Stimulated activated CD4-positive, alpha-beta T cell treated with anti-CD3 and anti-CD28 coated beads, Interleukin-4, amount 100 ng/mL, for 24 hours (primary cell): ENCODE measurements around the gene PBX3.

Experiments
- DNase-seq: peaks from one replicate; pipeline ENCODE4 v3.0.0-alpha.2; 2020

The PBX3 gene

DNA sequence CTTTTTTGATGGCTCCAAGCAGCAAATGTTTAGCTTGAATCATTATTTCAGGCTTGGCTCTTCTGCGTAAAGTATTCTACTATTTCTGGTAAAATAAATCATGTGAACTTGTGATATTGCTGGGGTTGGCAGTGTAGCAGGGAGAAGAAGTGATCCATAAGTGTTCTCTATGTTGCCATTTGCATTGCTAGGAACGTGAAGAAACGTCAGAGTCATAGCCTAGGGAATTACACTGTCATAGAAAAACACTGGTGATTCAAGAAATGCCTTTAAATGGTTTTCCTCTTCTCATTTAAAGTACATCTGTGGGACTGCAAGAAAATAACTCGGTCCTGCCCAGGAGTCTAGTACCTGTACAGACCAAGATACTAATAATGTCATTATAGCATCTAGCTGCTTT, 162.3 kb downstream of the PBX3 start:
- no peak for DNase-seq

DNA sequence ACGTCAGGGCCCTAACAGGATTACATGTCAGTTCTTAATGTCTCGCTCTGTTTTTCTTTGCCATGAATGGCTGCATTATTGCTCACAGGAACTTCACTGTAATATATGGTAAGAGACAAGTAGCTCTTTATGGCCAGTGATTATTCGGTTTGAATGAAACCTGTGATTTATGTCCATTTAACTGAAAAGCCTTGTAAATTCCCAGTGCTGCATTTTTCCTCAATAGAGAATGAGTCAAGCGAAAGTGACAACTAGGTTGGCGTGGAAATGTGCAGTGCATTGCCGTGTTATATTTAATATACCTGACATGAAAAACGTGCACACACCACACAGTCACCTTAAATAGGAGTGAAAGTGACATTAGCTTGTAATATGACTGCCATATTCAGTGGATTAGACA, 163.1 kb downstream of the PBX3 start:
- DNase-seq, result no peak

DNA sequence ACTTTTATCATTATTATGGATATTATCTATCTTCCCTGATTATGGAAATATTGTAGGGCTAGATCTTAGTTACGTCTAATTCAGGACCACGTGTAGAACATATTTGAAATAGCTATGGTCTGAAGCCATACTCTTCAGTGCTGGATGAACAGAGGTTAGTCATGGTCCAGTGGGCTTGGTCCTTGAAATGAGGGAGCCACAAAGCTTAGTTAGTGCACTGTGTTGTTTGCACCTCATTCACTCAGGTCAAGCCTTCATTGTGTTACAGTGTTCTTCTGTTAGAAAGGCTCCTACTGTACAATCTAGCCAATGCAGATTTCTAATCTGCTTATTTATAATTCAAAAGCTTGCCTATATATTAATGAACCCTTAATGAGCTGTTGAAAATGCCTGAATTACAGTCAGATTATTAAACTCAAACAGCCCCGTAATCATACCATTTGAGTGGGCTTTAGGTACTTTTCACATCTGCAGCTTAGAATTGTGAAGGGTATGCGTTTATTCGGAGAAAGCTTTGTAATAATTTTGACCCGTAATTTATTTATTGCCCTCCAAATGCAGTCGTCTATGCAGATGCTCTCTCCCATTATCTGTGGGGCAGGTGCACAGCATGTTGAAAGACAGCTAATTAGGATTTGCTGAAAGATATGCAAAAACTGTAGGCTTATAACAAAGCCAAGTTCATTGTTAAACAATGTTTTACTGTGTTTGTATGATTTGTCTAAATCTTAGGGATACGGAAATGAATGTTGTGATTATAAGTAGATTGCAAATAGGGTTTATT, 164.9 kb downstream of the PBX3 start:
- no peak for DNase-seq

DNA sequence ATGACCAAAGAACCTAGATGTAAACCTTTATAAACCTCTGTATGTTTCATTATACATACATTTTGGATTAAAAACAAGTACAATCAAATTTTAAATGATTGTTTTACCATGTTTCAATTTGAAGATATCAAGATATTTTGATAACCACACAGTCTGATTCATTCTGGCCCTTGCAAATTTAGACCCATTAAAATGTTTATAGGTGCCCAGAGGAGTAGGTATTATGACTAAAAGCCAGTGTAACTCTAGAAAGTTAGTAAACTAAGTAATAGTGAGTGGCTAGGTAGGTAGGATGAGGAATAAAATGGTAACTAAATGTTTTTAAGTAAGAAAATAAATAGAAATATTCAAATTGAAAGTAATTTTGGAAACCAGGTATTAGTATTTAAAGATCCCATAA, 165.5 kb downstream of the PBX3 start:
- no peak for DNase-seq

DNA sequence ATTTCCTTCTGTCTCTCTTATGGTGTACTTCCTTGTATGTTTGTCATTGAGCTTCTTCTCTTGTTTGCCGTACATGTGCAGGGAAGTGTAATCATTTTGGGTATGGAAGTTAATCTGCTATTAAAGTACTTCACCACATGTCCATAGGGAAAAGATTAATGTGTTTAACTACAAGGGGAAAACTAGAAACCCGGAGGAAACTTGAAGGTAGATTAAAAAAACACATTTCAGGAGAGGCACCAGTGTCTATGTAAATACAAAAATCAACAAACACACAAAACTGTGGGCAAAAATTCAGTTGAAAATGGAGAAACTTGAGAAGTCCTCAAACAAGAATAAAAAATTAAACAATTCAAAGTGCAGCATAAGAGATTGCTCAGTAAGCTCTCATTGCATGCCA, 166.4 kb downstream of the PBX3 start:
- no peak for DNase-seq

DNA sequence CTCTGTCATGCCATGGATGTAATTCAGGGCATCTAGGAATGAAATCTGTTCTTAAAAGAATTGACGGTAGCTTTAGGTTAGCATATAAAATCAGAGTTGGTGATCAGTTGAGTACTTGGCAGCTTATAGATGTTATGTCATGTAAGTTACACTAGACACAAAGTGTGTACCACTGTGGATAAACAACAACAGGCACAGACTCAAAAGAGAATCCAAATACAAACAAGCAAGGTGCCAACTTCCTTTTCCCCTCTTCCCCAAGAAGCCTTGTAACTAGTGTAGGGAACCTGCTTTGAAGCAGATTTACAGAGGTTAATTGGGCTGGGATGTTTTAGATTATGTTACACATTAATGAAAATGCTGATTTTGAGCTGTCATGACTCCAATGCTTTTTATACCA, 167.2 kb downstream of the PBX3 start:
- DNase-seq, result no peak

DNA sequence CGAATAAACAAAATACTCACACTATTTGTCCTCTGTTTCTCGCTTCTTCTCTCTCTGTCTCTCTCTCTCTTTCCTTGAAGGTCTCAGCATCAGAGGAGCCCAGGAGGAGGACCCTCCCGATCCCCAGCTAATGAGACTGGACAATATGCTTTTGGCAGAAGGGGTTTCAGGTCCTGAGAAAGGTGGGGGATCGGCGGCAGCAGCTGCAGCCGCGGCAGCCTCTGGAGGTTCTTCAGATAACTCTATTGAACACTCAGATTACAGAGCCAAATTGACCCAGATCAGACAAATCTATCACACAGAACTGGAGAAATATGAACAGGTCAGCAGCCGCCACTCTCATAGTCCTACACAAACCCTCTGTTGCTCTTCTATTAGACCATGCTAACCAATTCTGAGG, 168.4 kb downstream of the PBX3 start:
- no peak for DNase-seq

DNA sequence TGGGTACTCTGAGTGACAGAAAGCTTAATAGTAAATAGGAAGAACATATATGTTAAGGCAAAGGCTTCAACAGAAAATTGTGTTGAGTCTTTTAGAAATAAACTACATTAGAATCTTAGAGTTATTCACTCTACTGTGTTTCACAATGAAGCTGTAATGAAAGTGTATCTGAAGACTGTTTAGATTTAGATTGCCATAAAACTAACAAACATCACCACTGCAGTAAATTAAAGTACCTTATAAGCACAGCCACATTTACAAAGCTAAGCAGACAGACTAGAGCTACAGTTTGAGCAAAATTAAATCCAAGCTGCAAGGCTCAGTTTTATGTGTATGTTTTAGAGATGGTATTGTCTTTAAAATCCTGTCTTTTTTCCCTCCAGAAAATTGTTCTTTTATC, 172.4 kb downstream of the PBX3 start:
- DNase-seq, result no peak

DNA sequence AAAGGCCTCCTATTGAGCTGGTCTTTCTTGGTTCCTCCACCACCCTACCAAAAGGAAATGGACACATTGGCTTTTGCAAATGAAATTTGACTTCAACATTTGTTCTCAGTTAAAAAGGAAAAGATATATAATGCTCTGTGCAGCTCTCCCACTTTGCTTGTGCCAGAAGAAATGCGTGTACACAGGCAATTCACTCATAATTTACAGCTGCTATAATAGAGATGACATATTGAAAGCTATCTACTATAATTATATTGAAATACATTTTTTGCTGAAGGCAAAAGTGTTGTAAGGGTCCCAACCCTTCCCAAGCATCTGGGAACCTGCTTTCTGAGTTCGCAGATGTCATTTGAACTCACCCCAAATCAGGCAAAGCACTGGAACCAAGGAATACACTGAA, 173.2 kb downstream of the PBX3 start:
- no peak for DNase-seq

DNA sequence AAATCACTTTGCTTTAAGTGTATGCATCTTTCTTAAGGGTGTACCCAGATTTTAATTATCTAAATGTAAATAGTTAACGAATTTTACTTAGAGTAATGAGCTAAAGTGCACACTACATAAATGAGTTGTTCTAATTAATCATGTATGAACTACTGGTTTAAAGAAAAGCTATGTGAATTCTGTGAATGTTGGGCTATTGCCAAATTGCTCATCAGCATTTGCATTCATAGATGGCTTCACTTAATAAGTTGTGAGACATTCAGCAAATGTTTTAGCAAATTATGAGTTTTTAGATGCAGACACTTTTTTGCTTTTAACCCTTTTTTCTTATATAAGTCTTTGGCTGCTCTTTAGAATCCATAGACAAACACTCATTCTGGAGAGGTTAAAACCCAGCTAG, 175.7 kb downstream of the PBX3 start:
- DNase-seq, result no peak

DNA sequence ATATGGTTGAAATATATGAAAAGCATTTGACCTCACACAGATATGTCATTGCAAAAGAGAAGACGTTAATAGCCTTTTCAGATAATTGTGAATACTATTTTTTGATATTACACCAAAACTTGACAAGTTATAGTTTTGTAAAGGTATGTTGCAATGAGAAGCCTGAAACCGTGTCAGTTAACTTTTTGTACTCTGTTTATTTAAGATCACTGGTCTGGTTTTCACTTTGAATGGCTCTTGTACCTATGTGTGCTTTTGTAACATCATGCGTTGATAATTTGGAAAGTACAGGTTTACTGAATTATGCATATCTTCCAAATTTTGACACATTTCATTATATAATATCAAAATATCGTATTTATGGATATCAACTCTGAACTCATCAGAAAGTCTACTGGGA, 177.2 kb downstream of the PBX3 start:
- no peak for DNase-seq

DNA sequence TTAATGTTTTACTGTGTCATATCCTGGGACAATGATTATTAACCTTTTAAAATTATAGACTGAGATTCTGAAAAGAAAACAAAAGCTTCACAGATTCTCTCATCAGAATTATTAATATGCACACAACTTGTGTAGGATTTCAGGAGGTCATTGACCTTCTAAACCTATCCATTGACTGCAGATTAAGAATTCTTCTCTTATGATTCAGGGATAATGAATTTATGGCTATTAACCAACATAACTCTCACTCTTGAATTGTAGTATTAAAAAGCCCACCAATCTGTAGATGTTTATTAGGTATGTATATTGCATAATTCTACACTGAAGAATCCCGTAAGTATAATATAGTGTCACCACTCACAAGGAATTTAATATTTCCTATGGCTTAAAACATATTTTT, 179.8 kb downstream of the PBX3 start:
- no peak for DNase-seq

DNA sequence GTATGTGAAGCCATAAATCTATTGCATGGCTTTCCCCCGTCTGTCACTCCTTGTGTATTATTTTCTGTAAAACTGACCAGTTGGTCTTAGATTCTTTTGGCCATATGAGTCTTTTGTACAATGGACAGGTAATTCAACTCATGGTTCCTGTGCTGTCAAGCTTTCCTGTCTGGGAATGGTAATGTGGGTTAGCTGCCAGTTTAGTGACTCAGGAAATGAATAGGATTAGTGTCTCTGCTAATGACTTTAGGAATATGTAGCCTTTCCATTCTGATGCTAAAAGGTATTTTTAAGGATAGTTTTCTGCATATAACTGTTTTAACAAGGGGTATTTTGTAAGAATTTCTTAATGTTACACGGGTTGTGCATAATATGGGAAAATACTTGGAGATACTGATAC, 182.7 kb downstream of the PBX3 start:
- no peak for DNase-seq

DNA sequence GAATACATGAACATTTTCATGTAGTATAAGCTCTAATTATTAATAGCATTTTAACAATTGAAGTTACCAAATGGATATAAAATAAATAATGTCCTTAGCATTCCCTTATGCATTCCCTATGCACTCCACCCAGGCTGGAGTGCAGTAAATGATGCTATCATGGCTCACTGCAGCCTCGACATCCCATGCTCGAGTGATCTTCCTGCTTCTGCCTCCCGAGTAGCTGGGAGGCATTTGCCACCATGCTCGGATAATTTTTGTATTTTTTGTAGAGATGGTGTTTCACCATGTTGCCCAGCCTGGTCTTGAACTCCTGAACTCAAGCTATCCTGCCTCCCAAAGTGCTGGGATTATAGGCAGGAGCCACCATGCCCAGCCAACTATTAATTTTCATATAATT, 184.0 kb downstream of the PBX3 start:
- DNase-seq, result no peak

DNA sequence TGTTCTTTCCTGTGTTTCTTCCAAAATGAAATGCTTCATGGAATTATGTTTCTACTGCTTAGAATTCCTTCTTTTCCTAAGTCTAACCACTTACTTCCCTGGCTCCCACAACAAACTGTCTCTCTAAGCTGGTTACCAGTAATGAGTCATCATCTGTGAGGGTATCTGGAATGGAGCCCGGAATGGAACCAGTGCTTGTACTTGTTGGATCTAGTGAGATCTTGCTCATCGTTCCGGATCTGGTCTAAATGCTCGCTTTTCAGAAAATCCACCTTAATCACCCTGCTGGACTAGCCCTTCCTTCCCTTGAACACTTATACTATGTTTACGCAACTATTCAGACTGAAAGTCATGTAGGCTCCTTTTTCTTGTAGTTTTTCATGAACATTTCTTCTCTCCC, 184.8 kb downstream of the PBX3 start:
- no peak for DNase-seq

DNA sequence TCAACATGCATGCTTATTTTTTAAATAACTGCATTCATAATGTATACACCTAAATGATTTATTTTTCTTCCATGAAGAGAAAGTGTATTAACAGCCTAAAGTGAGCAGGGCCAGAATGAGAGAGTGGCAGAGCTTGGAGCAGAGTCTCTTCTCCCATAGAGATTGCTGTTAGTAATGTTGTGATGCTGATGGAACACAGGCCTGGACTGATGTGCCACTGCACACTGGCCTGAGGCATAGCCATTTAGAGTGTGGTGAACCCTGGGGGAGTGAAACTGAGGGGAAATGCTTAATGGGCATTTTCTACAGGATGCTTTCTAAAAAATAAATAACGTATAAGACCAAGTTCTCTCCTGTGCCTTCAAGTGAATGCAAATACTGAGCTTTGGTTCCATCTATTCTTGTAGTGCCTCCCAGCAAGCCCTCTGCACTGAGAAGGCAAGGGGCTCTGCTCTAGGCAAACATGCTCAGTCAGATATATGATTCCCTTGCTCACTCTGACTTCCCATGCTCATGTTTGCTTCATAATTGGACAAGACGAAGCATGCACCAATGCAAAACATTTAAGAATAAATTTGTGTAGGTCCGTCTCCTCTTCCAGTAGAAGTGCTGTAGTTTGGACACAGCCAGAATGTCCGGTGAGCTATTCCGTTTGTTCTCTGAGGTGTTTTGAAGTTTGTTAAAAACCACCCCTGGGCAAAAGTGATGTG, 185.7 kb downstream of the PBX3 start:
- no peak for DNase-seq

DNA sequence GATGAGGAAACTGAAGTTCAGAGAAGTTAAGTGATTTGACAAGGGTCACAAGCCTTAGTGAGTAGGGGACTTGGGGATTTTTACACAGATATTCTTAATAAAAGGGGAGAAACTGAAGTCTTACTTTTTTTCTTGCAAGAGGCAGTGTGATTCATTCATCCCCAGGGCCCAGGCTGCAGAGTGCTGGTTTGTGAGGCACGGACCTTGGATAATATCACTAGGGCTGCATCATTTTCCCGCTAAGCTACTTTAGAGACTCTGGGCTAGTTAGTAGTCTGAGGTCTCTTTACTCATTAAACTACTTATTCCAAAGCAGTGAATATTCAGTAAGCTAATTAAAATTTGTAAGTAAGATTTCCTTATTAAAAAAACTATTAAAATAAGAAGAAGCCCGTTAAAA, 195.0 kb downstream of the PBX3 start:
- no peak for DNase-seq

DNA sequence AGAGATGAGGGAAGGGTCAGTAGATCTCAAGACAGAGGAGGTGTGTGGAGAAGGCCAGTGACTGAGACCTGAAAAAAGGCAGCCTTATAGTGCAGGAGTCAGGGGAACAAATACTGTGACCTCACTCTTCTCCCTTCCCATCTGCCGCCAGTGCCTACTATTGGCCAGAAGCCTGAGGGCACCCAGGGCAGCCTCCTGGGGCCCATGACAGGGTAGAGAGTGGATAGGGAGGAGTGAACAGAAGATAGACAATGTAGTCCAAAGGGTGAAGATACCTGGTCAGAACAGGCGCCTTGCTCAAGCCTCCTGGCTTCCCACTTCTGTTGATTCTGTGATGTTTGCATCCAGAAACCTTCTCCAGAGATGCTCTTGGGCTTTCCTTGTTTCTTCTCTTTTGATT, 196.7 kb downstream of the PBX3 start:
- DNase-seq, result no peak

DNA sequence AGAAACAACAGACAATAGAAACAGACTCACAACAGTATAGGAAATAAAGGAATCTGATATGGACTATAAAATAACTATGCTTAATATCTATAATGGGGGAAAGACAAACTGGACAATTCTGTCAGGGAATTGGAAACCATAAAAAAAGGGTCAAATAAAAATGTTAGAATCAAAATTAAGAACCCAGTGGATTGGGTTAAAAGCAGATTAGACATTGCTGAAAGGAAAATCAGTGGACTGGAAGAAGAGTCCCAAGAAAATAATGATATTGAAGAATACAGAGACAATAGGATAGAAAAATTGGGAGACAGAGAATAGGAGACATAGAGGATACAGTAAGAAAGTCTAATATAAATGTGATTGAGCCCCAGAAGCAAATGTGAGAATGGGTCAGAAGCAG, 199.2 kb downstream of the PBX3 start:
- no peak for DNase-seq

DNA sequence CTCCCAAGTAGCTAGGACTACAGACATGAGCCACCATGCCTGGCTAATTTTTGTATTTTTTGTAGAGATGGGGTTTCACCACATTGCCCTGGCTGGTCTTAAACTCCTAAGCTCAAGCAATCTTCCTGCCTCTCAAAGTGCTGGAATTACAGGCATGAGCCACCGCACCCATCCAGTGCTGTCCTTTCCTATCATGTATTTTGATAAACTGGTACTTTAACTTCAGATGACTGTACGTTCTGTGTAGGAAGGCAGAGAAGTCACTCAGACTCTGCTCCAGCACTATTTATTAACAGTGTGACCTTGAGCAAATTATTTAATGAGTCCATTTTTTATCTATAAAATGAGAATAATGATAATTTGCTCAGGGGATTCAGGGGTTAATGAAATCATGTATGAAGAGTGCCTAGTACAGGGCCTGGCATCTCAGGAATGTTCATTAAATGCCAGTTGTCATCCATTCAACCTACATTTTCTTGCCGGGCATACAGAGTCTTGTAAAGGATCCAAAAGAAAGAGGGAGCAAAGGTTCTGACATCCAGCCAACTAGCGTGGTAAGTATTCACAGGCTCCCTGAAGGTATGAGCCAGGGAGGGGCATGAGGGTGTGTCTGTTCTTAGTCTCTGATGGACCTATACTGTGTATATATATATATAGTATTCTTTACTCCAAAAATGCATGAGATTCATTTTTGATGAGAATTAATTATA, 201.9 kb downstream of the PBX3 start:
- no peak for DNase-seq

DNA sequence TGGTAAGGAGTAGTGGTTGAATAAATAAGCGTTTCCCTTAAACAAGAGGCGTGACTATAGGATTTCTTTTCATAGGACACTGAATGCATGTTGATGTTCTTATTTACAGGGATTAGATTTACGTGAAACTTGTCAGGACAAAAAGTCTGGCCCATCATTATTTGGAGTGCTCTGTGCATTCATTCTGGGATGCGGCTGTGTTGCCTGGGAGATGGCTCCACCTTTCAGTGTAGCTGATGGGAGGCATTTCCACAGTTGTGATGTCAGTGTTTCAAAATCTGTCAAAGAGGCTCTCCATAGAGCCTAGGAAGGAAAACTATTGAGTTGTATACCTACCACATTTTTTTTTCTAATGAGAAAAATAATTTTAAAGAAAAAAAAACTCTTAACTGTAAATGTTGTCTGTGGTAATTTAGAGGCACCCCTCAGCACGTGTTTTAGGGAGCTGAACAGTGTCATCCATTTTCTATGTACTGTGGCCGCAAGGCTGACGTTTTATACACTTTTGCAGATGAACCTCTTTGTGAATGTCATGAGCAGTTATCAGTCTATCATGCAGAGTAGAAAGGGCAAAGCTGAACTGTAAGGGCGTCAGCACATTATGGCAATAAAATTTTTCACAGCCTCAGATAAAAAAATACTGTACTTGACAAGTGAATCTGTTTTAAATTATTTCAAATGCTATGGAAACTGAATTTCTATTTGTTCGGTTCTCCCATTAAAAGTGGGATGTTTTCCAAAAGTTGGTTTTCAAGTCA, 202.7 kb downstream of the PBX3 start:
- DNase-seq, result no peak

DNA sequence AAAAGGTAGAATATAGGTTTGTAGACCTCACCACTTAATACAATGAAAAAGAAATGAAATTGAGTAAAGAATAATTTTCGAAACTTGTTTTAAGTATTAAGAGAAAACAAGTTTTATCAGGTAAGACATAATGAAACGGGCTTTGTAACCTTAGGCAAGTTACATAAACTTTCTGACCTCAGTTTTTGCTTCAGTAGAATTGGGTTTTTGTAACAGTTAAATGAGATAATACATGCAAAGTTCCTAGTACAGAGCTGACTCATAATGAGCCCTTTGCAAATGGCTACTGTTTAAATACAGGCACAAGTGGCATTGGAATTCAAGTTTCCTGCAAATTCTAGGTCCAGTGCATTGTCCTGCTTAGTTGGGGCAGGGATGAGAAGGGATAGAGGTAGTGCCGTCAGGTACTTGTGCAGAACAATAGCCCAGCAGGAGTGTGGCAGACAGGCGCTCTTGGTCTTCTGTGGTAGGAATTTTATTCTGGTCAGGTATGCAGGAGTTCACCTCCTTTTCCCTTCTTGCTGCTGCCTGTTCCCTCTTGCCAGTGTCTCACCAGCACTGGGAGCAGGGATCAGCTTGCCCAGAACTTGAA, 203.8 kb downstream of the PBX3 start:
- no peak for DNase-seq
